Left lung (tissue), 10 donors: ENCODE measurements around the gene CLEC3B. TPM values are rescaled to one million over a fixed set of nuclear protein-coding genes. Genes with fewer than 3 reads are reported as not detected.

Experiments
- ATAC-seq: fragments of 200-7000 bp; cut with Tn5 transposase; one replicate; pipeline ENCODE4 v1.9.1; 2020; ENCODE audit warnings: moderate library complexity
- DNase-seq, 4 donors: peaks; one replicate each; pipeline ENCODE4 v3.0.0-alpha.2; 2013 to 2020
- H3K27ac ChIP-seq, 2 donors: fragments of 200-600 bp; sonication (generic) in 1 of 2; one replicate each; pipeline versions ENCODE4 v1.5.0 to v1.8.0; 2020 to 2021
- H3K27me3 ChIP-seq, 2 donors: fragments of 200-600 bp; sonication (generic) in 1 of 2; one replicate each; pipeline versions ENCODE4 v1.5.0 to v1.8.0; 2020 to 2021
- H3K36me3 ChIP-seq, 2 donors: fragments of 200-600 bp; sonication (generic) in 1 of 2; one replicate each; pipeline versions ENCODE4 v1.5.0 to v1.8.0; 2020 to 2021
- H3K4me1 ChIP-seq, 2 donors: fragments of 200-600 bp; one replicate each; pipeline ENCODE4 v1.8.0; 2021
- H3K4me3 ChIP-seq, 2 donors: fragments of 200-600 bp; sonication (generic) in 1 of 2; one replicate each; pipeline versions ENCODE4 v1.5.0 to v1.8.0; 2020 to 2021; ENCODE audit warnings: mild to moderate bottlenecking in 1 of 2
- H3K9me3 ChIP-seq, 2 donors: fragments of 200-600 bp; sonication (generic) in 1 of 2; one replicate each; pipeline versions ENCODE4 v1.5.0 to v1.8.0; 2020 to 2021
- intact Hi-C, 2 donors: fragments of 100-400 bp; cut with DNase I; formaldehyde crosslinking; loops; one replicate each; pipeline versions ENCODE4 v1.11.2 to v1.14.2; 2022
- polyA plus RNA-seq, 6 donors: library from polyadenylated mRNA; unstranded; fragments of 120-200 nt; gene quantifications; one replicate each; pipeline ENCODE4 v1.2.1, GENCODE V29; 2013; ENCODE audit not compliant: insufficient read length in 6 of 6
- total RNA-seq, 2 donors: library from RNA; stranded (reverse); fragmentation: NEBNext Ultra II Directional; extraction: Animal tissue kit (Norgen Biotek cat#: 25700); gene quantifications; one replicate each; pipeline ENCODE4 v1.2.1, GENCODE V29; 2021
- TF ChIP-seq, protein P1 (sequence below), 2 donors: fragments of 200-600 bp; sonication (generic) in 1 of 2; IDR thresholded peaks; one replicate each; pipeline versions ENCODE4 v1.5.0 to v1.8.0; 2021; ENCODE audit warnings: antibody characterized with exemption in 2 of 2
- donor health status: DM: no; HTN: yes; CAD: no.
- donor health status: DM: no; HTN: no; CAD: no.

The CLEC3B gene
- total and polyA plus RNA-seq, 8 donors: 74.0 to 177 (median 104) TPM

DNA sequence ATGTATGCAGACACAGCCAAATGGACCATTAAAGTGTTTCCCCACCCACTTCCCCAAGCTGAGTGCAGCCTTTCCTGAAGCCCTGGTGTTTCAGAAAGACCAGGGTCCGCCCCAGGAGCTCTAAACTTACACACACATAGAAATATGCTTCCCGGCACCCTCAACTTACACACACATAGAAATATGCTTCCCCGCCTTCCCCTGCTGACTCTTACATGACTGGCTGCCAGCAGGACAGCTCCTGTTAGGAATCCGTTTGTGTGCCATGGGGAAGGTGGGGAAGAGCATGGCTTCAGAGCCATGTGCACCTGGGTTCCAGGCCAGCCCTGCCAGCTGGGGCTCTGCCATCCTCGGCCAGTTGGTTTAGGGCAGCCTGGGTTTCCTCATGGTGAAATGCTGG, 3.6 kb downstream of the CLEC3B start:
- Histone ChIP-seq H3K27ac (peak overlapping the region in 1 of 2 donors; percentile 39), H3K4me1 (peaks cover 24 to 32% of the 10 kb centered on the region in 2 donors)

GRCh38 chr3:45031531-45031930, 5.4 kb downstream of the CLEC3B start:
- no peak for ATAC-seq
- peaks cover 25 to 36% of the 10 kb centered on the region in 2 donors for H3K4me1 ChIP-seq

More for the DNA sequence above, 3.6 kb downstream of the CLEC3B start:
- H3K36me3 ChIP-seq: no peaks in the 10 kb centered on the region
- ATAC-seq: peak; percentile 5
- no peaks in the 10 kb centered on the region for H3K9me3 ChIP-seq
- H3K27me3 ChIP-seq: no peaks in the 10 kb centered on the region
- no peak for DNase-seq
- no peak overlapping the region for H3K4me3 ChIP-seq
- TF ChIP-seq, protein P1, sequence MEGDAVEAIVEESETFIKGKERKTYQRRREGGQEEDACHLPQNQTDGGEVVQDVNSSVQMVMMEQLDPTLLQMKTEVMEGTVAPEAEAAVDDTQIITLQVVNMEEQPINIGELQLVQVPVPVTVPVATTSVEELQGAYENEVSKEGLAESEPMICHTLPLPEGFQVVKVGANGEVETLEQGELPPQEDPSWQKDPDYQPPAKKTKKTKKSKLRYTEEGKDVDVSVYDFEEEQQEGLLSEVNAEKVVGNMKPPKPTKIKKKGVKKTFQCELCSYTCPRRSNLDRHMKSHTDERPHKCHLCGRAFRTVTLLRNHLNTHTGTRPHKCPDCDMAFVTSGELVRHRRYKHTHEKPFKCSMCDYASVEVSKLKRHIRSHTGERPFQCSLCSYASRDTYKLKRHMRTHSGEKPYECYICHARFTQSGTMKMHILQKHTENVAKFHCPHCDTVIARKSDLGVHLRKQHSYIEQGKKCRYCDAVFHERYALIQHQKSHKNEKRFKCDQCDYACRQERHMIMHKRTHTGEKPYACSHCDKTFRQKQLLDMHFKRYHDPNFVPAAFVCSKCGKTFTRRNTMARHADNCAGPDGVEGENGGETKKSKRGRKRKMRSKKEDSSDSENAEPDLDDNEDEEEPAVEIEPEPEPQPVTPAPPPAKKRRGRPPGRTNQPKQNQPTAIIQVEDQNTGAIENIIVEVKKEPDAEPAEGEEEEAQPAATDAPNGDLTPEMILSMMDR (IDR thresholded peaks at IDR 0.05): no peak
- intact Hi-C loops: no loop called here

DNA sequence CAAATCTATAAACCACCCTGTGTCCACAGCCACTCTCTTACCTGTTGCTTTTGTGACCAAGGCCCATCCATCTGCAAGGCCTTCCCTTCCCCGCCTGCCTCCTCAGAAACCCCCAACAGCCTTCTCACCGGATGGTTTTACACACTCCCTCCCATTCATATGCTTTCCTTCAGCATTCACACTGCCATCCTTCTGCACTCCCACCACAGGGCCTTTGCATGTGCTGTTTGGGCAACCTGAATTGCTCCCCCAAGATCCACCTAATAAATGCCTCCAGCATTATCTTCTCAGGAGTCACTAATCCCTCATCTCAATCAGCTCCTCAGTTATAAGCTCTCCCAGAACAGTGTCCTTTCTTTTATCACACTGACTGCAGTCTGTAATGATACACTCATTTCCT, 6.0 kb downstream of the CLEC3B start:
- intact Hi-C loops: no loop called here
- H3K9me3 ChIP-seq: no peaks in the 10 kb centered on the region
- no peak overlapping the region for H3K27ac ChIP-seq
- no peak overlapping the region for H3K4me3 ChIP-seq
- DNase-seq (no peak), ATAC-seq (no peak)
- peaks cover 26 to 42% of the 10 kb centered on the region in 2 donors for H3K4me1 ChIP-seq
- H3K27me3 ChIP-seq: peaks cover 0 to 12% of the 10 kb centered on the region in 2 donors
- TF ChIP-seq, protein P1 (IDR thresholded peaks at IDR 0.05): no peak
- no peaks in the 10 kb centered on the region for H3K36me3 ChIP-seq

More at GRCh38 chr3:45031531-45031930, 5.4 kb downstream of the CLEC3B start:
- Histone ChIP-seq H3K27me3 (peaks cover 0 to 12% of the 10 kb centered on the region in 2 donors), H3K4me3 (no peak overlapping the region), H3K9me3 (no peaks in the 10 kb centered on the region), H3K27ac (no peak overlapping the region), H3K36me3 (no peaks in the 10 kb centered on the region)
- DNase-seq: no peak
- intact Hi-C loops: no loop called here
- TF ChIP-seq, protein P1 (IDR thresholded peaks at IDR 0.05): no peak

DNA sequence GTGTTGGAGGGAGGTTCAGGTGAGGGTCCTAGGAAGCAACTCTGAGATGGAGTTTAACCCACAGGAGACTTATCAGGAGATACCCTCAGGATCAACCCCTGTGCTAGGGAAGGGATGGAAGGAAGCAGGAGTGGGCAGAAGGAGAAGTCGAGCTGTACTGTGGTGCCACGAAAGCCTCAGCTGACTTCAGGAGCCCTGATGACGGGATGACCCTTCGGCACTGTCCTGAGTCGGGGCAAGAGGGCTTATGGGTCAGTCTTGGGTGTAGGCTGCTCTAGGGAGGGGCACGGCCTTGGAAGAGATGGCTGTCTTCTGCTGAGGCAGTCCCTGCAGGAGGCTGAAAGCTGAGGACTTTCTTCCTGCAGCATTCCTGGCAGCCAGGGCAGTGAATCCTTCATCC, 7.7 kb downstream of the CLEC3B start:
- TF ChIP-seq, protein P1 (IDR thresholded peaks at IDR 0.05): no peak
- Histone ChIP-seq H3K9me3 (no peaks in the 10 kb centered on the region), H3K36me3 (no peaks in the 10 kb centered on the region), H3K27me3 (peaks cover 0 to 12% of the 10 kb centered on the region in 2 donors), H3K4me3 (no peak overlapping the region), H3K4me1 (peaks cover 25 to 51% of the 10 kb centered on the region in 2 donors), H3K27ac (peak overlapping the region; percentile 19 to 81)
- ATAC-seq (peak; percentile 9), DNase-seq (no peak)
- intact Hi-C loops: no loop called here

- Histone ChIP-seq H3K36me3 (no peaks in the 10 kb centered on the region), H3K27ac (peak overlapping the region; percentile 19 to 81), H3K9me3 (no peaks in the 10 kb centered on the region), H3K27me3 (peaks cover 0 to 12% of the 10 kb centered on the region in 2 donors), H3K4me3 (no peak overlapping the region), H3K4me1 (peaks cover 25 to 46% of the 10 kb centered on the region in 2 donors)
- ATAC-seq (peak; percentile 57), DNase-seq (peak in 2 of 4 donors; percentile 84 to 88)
- intact Hi-C loops: loop anchor here in 1 of 2 donors (5.0 kb wide), 1 partner anchor 468 kb away; no protein-coding TSS in a partner anchor
- TF ChIP-seq, protein P1 (IDR thresholded peaks at IDR 0.05): no peak
These were observed 8.6 kb downstream of the CLEC3B start for GRCh38 chr3:45034612-45035252.
